IMR-90 (cell line): ENCODE measurements around the gene STAB1. TPM values are rescaled to one million over a fixed set of nuclear protein-coding genes. Genes with fewer than 3 reads are reported as not detected.

Source experiments
- ATAC-seq: fragments of 200-7000 bp; cut with Tn5 transposase; 2 replicates; pipeline ENCODE4 v1.9.1; 2020; ENCODE audit warnings: low read depth, mild to moderate bottlenecking, moderate library complexity
- BruUV-seq: library from RNA; stranded (reverse); fragments of 400-500 nt; replicated peaks from 2 replicates; lab custom pipeline; 2021; lab: Mats Ljungman, UMichigan
- CTCF ChIA-PET: fragments of 300-600 bp; formaldehyde crosslinking; extraction: SDS; loops from one replicate; lab custom pipeline; 2021; ENCODE audit warnings: antibody characterized with exemption; lab: Yijun Ruan, JAX
- POLR2A ChIA-PET: fragments of 300-600 bp; sonication (Branson Sonifier 250); formaldehyde crosslinking; loops from one replicate; lab custom pipeline; 2022; ENCODE audit warnings: antibody characterized with exemption; ENCODE audit not compliant: unreplicated experiment; lab: Charles Lee
- DNase-seq: peaks from one replicate; pipeline ENCODE4 v3.0.0; 2013
- H2AFZ ChIP-seq: replicated peaks from 2 replicates; pipeline ENCODE3; 2013; ENCODE audit warnings: low read length, mild to moderate bottlenecking; ENCODE audit not compliant: poor library complexity
- H2AK5ac ChIP-seq: 2 replicates; pipeline ENCODE4 v1.6.1; 2013; ENCODE audit warnings: low read depth, low read length, inconsistent platforms
- H2AK9ac ChIP-seq: replicated peaks from 2 replicates; pipeline ENCODE3; 2013; ENCODE audit warnings: mild to moderate bottlenecking, low read depth, low read length, moderate library complexity; ENCODE audit not compliant: poor library complexity
- H2BK120ac ChIP-seq: 2 replicates; pipeline ENCODE4 v1.6.1; 2013; ENCODE audit warnings: low read depth, low read length, inconsistent platforms
- H2BK15ac ChIP-seq: 3 replicates; pipeline ENCODE4 v1.6.1; 2013; ENCODE audit warnings: low read depth, low read length, inconsistent platforms
- H2BK20ac ChIP-seq: 2 replicates; pipeline ENCODE4 v1.6.1; 2013; ENCODE audit warnings: low read depth, mild to moderate bottlenecking, inconsistent platforms, low read length, moderate library complexity
- H2BK5ac ChIP-seq: 2 replicates; pipeline ENCODE4 v1.6.1; 2013; ENCODE audit warnings: mild to moderate bottlenecking, low read depth, low read length, inconsistent platforms; ENCODE audit not compliant: poor library complexity, severe bottlenecking
- H3K14ac ChIP-seq: replicated peaks from 2 replicates; pipeline ENCODE4 v1.6.1; 2013; ENCODE audit warnings: low read depth, low read length, inconsistent platforms
- H3K18ac ChIP-seq: 2 replicates; pipeline ENCODE4 v1.6.1; 2013; ENCODE audit warnings: low read depth, low read length, control low read depth
- H3K23ac ChIP-seq: 2 replicates; pipeline ENCODE4 v1.6.1; 2013; ENCODE audit warnings: low read depth, low read length, inconsistent platforms
- H3K27ac ChIP-seq: 2 replicates; pipeline ENCODE4 v1.5.1; 2013; ENCODE audit warnings: mild to moderate bottlenecking, control low read depth, low read length; ENCODE audit not compliant: insufficient read depth
- H3K27me3 ChIP-seq: 2 replicates; pipeline ENCODE4 v1.6.1; 2013; ENCODE audit warnings: low read length; ENCODE audit not compliant: control insufficient read depth, insufficient read depth
- H3K36me3 ChIP-seq: 2 replicates; pipeline ENCODE4 v1.6.1; 2013; ENCODE audit warnings: low read length, mixed read lengths; ENCODE audit not compliant: control insufficient read depth, insufficient read depth
- H3K4ac ChIP-seq: 2 replicates; pipeline ENCODE4 v1.6.1; 2013; ENCODE audit warnings: low read depth, low read length, inconsistent platforms
- H3K4me1 ChIP-seq: 2 replicates; pipeline ENCODE4 v1.6.1; 2013; ENCODE audit warnings: low read length, mixed read lengths; ENCODE audit not compliant: control insufficient read depth, insufficient read depth
- H3K4me2 ChIP-seq: 2 replicates; pipeline ENCODE4 v1.6.1; 2013; ENCODE audit warnings: low read depth, mild to moderate bottlenecking, control low read depth, low read length, moderate library complexity
- H3K4me3 ChIP-seq: 2 replicates; pipeline ENCODE4 v1.5.1; 2013; ENCODE audit warnings: low read depth, mild to moderate bottlenecking, control low read depth, low read length, moderate library complexity; ENCODE audit not compliant: insufficient read depth
- H3K56ac ChIP-seq: 2 replicates; pipeline ENCODE4 v1.6.1; 2013; ENCODE audit warnings: low read length, inconsistent platforms; ENCODE audit not compliant: insufficient read depth; ENCODE audit errors: extremely low read depth
- H3K79me1 ChIP-seq, 2 experiments: 2 replicates each; pipeline ENCODE4 v1.6.1; 2013; ENCODE audit warnings: low read length in 2 of 2, inconsistent platforms in 1 of 2, low read depth in 1 of 2
- H3K9ac ChIP-seq: 2 replicates; pipeline ENCODE4 v1.6.1; 2013; ENCODE audit warnings: low read depth, low read length, control low read depth
- H3K9me1 ChIP-seq: 2 replicates; pipeline ENCODE4 v1.6.1; 2013; ENCODE audit warnings: low read length, inconsistent platforms; ENCODE audit not compliant: insufficient read depth
- H3K9me3 ChIP-seq: 2 replicates; pipeline ENCODE4 v1.6.1; 2013; ENCODE audit warnings: low read length; ENCODE audit not compliant: control insufficient read depth, insufficient read depth
- H4K20me1 ChIP-seq: 2 replicates; pipeline ENCODE4 v1.6.1; 2013; ENCODE audit warnings: low read length, inconsistent platforms; ENCODE audit not compliant: insufficient read depth
- H4K5ac ChIP-seq: 2 replicates; pipeline ENCODE4 v1.6.1; 2013; ENCODE audit warnings: mild to moderate bottlenecking, low read depth, low read length, control low read depth
- H4K8ac ChIP-seq, 2 experiments: 2 replicates each; pipeline ENCODE4 v1.6.1; 2013; ENCODE audit warnings: low read depth in 2 of 2, low read length in 2 of 2, control low read depth in 1 of 2, inconsistent platforms in 1 of 2
- H4K91ac ChIP-seq: 2 replicates; pipeline ENCODE4 v1.6.1; 2013; ENCODE audit warnings: low read depth, low read length, inconsistent platforms; ENCODE audit not compliant: insufficient read depth
- CHD1 ChIP-seq: IDR thresholded peaks from 2 replicates; pipeline ENCODE4 v1.6.1; 2012; ENCODE audit warnings: low read depth, low read length, improper control_type of control experiment
- MAFK ChIP-seq: IDR thresholded peaks from 2 replicates; pipeline ENCODE4 v1.6.1; 2012; ENCODE audit warnings: low read depth, low read length, improper control_type of control experiment
- RAD21 ChIP-seq: IDR thresholded peaks from 2 replicates; pipeline ENCODE4 v1.6.1; 2012; ENCODE audit warnings: low read length, improper control_type of control experiment
- RCOR1 ChIP-seq: IDR thresholded peaks from 2 replicates; pipeline ENCODE4 v1.6.1; 2012; ENCODE audit warnings: mild to moderate bottlenecking, low read length, improper control_type of control experiment; ENCODE audit not compliant: insufficient replicate concordance
- RFX5 ChIP-seq: IDR thresholded peaks from 2 replicates; pipeline ENCODE4 v1.8.0; 2012; ENCODE audit warnings: low read depth, mild to moderate bottlenecking, low read length, moderate library complexity
- SMC3 ChIP-seq: fragments of 150-350 bp; IDR thresholded peaks from 2 replicates; pipeline ENCODE4 v1.6.1; 2016; ENCODE audit warnings: low read depth, mild to moderate bottlenecking, antibody characterized with exemption, low read length, moderate library complexity
- WGBS, 2 experiments: methylation state at CpG; one replicate each; pipeline versions ENCODE4 v1.1.5 to v1.1.7; 2013; ENCODE audit warnings: missing lambda C conversion rate in 2 of 2; ENCODE audit not compliant: insufficient read length in 1 of 2; ENCODE audit errors: extremely low coverage in 2 of 2; 5-methylcytosine and 5-hydroxymethylcytosine counted together
- dilution Hi-C: fragments of 300-500 bp; cut with HindIII; formaldehyde crosslinking; loops from one replicate; pipeline ENCODE4 v1.14.3; 2018; ENCODE audit warnings: low sequenced_read_pairs; ENCODE audit not compliant: unreplicated experiment
- in situ Hi-C: fragments of 300-500 bp; cut with MboI; formaldehyde crosslinking; loops from 3 replicates; pipeline ENCODE4 v1.14.3; 2019; ENCODE audit warnings: low sequenced_read_pairs, inconsistent platforms, mixed read lengths
- intact Hi-C: fragments of 100-400 bp; cut with micrococcal nuclease; formaldehyde crosslinking; loops from 2 replicates; pipeline ENCODE4 v1.10.0; 2022
- polyA plus RNA-seq, 3 experiments: library from polyadenylated mRNA; depleted of rRNA; stranded (reverse); fragments of >200 nt; gene quantifications; 2 replicates each; pipeline ENCODE4 v1.2.3, GENCODE V29; 2012; ENCODE audit warnings: low replicate concordance in 1 of 3
- total RNA-seq: library from RNA; depleted of rRNA; stranded (reverse); fragments of >200 nt; gene quantifications from 2 replicates; pipeline ENCODE4 v1.2.3, GENCODE V29; 2012
- TF ChIP-seq, protein P1 (sequence below): fragments of 150-350 bp; IDR thresholded peaks from 2 replicates; pipeline ENCODE4 v1.6.1; 2016; ENCODE audit warnings: low read depth, mild to moderate bottlenecking, low read length, moderate library complexity, borderline replicate concordance
- TF ChIP-seq, protein P2 (sequence below): fragments of 150-350 bp; IDR thresholded peaks from 2 replicates; pipeline ENCODE4 v1.6.1; 2017; ENCODE audit warnings: mild to moderate bottlenecking, antibody characterized with exemption, low read length, low read depth

Gene STAB1
- total and polyA plus RNA-seq, 2 of the 4 experiments (the other 2 are of a cell fraction) = not detected

DNA sequence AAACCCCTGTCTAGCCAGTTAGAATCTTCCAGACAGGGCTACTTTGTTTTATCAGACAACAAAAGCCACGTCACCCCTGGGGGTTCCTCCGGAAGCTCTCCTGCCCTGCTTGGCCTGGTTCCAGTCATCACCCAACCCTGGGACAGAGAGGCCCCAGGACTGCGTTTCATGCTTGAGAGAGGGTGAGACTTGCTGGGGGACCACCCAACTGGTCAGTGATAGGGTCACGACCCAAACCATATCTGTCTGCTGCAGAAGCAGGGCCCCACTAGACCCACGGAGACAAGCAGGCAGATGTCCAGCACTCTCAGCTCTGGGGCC is 37.3 kb downstream of the STAB1 start:
- in situ Hi-C loops (no loop called here), dilution Hi-C loops (no loop called here), intact Hi-C loops (no loop called here)
- peak overlapping the region; percentile 57 for H3K56ac ChIP-seq
- peaks cover 20% of the 10 kb centered on the region for H3K9me1 ChIP-seq
- H3K9me3 ChIP-seq = no peaks in the 10 kb centered on the region
- H4K91ac ChIP-seq = peak overlapping the region; percentile 50
- TF ChIP-seq MAFK (no peak), CHD1 (no peak), RCOR1 (no peak), SMC3 (0 out of 2 replicates have a peak, but pooled peaks have one; percentile 4), RFX5 (no peak), RAD21 (no peak)
- TF ChIP-seq, protein P1, sequence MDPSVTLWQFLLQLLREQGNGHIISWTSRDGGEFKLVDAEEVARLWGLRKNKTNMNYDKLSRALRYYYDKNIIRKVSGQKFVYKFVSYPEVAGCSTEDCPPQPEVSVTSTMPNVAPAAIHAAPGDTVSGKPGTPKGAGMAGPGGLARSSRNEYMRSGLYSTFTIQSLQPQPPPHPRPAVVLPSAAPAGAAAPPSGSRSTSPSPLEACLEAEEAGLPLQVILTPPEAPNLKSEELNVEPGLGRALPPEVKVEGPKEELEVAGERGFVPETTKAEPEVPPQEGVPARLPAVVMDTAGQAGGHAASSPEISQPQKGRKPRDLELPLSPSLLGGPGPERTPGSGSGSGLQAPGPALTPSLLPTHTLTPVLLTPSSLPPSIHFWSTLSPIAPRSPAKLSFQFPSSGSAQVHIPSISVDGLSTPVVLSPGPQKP = no peak
- TF ChIP-seq, protein P2, sequence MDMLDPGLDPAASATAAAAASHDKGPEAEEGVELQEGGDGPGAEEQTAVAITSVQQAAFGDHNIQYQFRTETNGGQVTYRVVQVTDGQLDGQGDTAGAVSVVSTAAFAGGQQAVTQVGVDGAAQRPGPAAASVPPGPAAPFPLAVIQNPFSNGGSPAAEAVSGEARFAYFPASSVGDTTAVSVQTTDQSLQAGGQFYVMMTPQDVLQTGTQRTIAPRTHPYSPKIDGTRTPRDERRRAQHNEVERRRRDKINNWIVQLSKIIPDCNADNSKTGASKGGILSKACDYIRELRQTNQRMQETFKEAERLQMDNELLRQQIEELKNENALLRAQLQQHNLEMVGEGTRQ = no peak
- peak overlapping the region; percentile 78 for H2AK5ac ChIP-seq
- peak overlapping the region; percentile 95 for H3K4me2 ChIP-seq
- DNase-seq (peak; percentile 62), ATAC-seq (no peak)
- peak overlapping the region; percentile 72 for H3K27ac ChIP-seq
- peak overlapping the region; percentile 75 for H3K9ac ChIP-seq
- peak overlapping the region; percentile 84 for H2AFZ ChIP-seq
- peaks cover 17% of the 10 kb centered on the region for H3K36me3 ChIP-seq
- H4K20me1 ChIP-seq = peaks cover 49% of the 10 kb centered on the region
- H2BK15ac ChIP-seq = no peak overlapping the region
- no CpG with 5 or more reads among the region's 5 CpGs for WGBS, 2 experiments
- H4K8ac ChIP-seq = peak overlapping the region; percentile 34 to 59; a peak in 2 of 4 replicates
- H3K79me1 ChIP-seq = peaks cover 25 to 85% of the 10 kb centered on the region in 2 experiments
- BruUV-seq = no TSS peak
- H3K27me3 ChIP-seq = no peaks in the 10 kb centered on the region
- peak overlapping the region; percentile 68 for H2AK9ac ChIP-seq
- H3K23ac ChIP-seq = peak overlapping the region; percentile 46; the same call in 1 of the 2 replicates
- ChIA-PET POLR2A (no interaction called here), CTCF (no interaction called here)
- peaks cover 29% of the 10 kb centered on the region for H3K4me1 ChIP-seq
- H3K4me3 ChIP-seq = peak overlapping the region; percentile 72
- peak overlapping the region; percentile 69 for H3K4ac ChIP-seq
- no peak overlapping the region for H2BK20ac ChIP-seq
- H2BK120ac ChIP-seq = no peak overlapping the region
- no peak overlapping the region for H3K18ac ChIP-seq
- peak overlapping the region; percentile 10; the same call in 1 of the 2 replicates for H4K5ac ChIP-seq
- H2BK5ac ChIP-seq = peak overlapping the region; percentile 53
- H3K14ac ChIP-seq = peak overlapping the region; percentile 90
